Fibroblast of lung (primary cell): ENCODE results near the gene RAP1A.

Experiments used
- EZH2 ChIP-seq: IDR thresholded peaks from 2 replicates; pipeline ENCODE4 v1.5.1; 2012; ENCODE audit warnings: low read length, control low read depth, mild to moderate bottlenecking; ENCODE audit errors: missing control alignments
- TF ChIP-seq, protein P1 (sequence below), 2 donors: IDR thresholded peaks in 1 of 2; conservative IDR thresholded peaks in 1 of 2; 1 replicate in 1 of 2; 2 replicates in 1 of 2; pipeline ENCODE4 v1.5.1; 2011 to 2012; ENCODE audit warnings: low read length in 2 of 2, control low read depth in 1 of 2, inconsistent platforms in 1 of 2, low read depth in 1 of 2, mild to moderate bottlenecking in 1 of 2

DNA sequence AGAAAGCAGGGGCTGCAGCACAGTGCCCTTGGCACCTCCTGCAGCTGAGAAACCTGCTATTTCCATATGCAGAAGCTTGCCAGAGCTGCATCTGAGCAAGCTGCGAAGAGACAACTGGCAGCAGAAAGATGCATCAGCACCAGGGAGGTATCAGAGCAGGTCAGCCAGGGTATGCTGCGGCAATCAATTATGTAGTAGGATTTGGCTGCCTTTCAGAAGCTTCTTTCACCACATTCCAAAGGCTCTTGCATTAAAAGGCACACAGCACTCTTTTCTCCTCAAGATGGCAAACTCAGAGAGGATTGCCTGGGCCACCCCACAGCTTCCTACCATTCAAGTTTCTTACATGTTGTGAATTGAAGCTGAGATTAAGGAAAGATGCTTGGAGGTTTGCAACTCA is 47.6 kb upstream of the RAP1A start:
- TF ChIP-seq, protein P1, sequence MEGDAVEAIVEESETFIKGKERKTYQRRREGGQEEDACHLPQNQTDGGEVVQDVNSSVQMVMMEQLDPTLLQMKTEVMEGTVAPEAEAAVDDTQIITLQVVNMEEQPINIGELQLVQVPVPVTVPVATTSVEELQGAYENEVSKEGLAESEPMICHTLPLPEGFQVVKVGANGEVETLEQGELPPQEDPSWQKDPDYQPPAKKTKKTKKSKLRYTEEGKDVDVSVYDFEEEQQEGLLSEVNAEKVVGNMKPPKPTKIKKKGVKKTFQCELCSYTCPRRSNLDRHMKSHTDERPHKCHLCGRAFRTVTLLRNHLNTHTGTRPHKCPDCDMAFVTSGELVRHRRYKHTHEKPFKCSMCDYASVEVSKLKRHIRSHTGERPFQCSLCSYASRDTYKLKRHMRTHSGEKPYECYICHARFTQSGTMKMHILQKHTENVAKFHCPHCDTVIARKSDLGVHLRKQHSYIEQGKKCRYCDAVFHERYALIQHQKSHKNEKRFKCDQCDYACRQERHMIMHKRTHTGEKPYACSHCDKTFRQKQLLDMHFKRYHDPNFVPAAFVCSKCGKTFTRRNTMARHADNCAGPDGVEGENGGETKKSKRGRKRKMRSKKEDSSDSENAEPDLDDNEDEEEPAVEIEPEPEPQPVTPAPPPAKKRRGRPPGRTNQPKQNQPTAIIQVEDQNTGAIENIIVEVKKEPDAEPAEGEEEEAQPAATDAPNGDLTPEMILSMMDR (conservative IDR thresholded peaks at IDR 0.05 in 1 of 2, IDR thresholded peaks at IDR 0.05 in 1 of 2; ENCODE audit: low read depth in 1 of 2, low read length in 2 of 2), result no peak
- no peak for TF ChIP-seq EZH2
